Liver (tissue), 9 donors: ENCODE measurements around the gene FARS2. TPM values are rescaled to one million over a fixed set of nuclear protein-coding genes. Genes with fewer than 3 reads are reported as not detected.

Experiments
- DNase-seq: peaks from one replicate; pipeline ENCODE4 v3.0.0-alpha.2; 2017; ENCODE audit warnings: low spot score
- H3K27ac ChIP-seq, 2 donors: one replicate each; pipeline ENCODE4 v1.7.0; 2013; ENCODE audit warnings: inconsistent platforms in 2 of 2, low read length in 2 of 2, control low read depth in 1 of 2, low read depth in 1 of 2, mild to moderate bottlenecking in 1 of 2
- H3K27me3 ChIP-seq, 4 donors: one replicate each; pipeline versions ENCODE4 v1.6.1 to v1.7.0; 2013; ENCODE audit warnings: low read length in 3 of 4, inconsistent platforms in 1 of 4, mild to moderate bottlenecking in 1 of 4, moderate library complexity in 1 of 4; ENCODE audit not compliant: control insufficient read depth in 4 of 4, insufficient read depth in 4 of 4
- H3K36me3 ChIP-seq, 4 donors: one replicate each; pipeline versions ENCODE4 v1.6.1 to v1.7.0; 2013; ENCODE audit warnings: low read length in 3 of 4, mild to moderate bottlenecking in 3 of 4, low read depth in 1 of 4, moderate library complexity in 1 of 4; ENCODE audit not compliant: control insufficient read depth in 4 of 4, insufficient read depth in 3 of 4
- H3K4me1 ChIP-seq, 4 donors: one replicate each; pipeline versions ENCODE4 v1.6.1 to v1.7.0; 2013; ENCODE audit warnings: low read length in 3 of 4, mild to moderate bottlenecking in 3 of 4, moderate library complexity in 1 of 4; ENCODE audit not compliant: control insufficient read depth in 4 of 4, insufficient read depth in 4 of 4
- H3K4me3 ChIP-seq, 3 donors: one replicate each; pipeline versions ENCODE4 v1.6.1 to v1.7.0; 2013; ENCODE audit warnings: low read length in 3 of 3, control low read depth in 1 of 3, low read depth in 1 of 3, mild to moderate bottlenecking in 1 of 3
- H3K9ac ChIP-seq, 2 donors: one replicate each; pipeline ENCODE4 v1.7.0; 2013; ENCODE audit warnings: low read length in 2 of 2, mild to moderate bottlenecking in 2 of 2, moderate library complexity in 2 of 2, control low read depth in 1 of 2, low read depth in 1 of 2
- H3K9me3 ChIP-seq, 4 donors: one replicate each; pipeline versions ENCODE4 v1.6.1 to v1.7.0; 2013; ENCODE audit warnings: low read length in 3 of 4; ENCODE audit not compliant: control insufficient read depth in 4 of 4
- EGR1 ChIP-seq, 2 donors: IDR thresholded peaks; 2 replicates each; pipeline ENCODE4 v1.6.1; 2016 to 2018; ENCODE audit warnings: antibody characterized with exemption in 2 of 2, low read depth in 2 of 2
- FOXA1 ChIP-seq: IDR thresholded peaks from 2 replicates; pipeline ENCODE4 v1.6.1; 2016; ENCODE audit warnings: antibody characterized with exemption
- FOXA2 ChIP-seq: IDR thresholded peaks from 2 replicates; pipeline ENCODE4 v1.6.1; 2016; ENCODE audit warnings: antibody characterized with exemption
- GABPA ChIP-seq, 2 donors: IDR thresholded peaks in 1 of 2; conservative IDR thresholded peaks in 1 of 2; 2 replicates each; pipeline ENCODE4 v1.6.1; 2016; ENCODE audit warnings: antibody characterized with exemption in 2 of 2, mild to moderate bottlenecking in 1 of 2, moderate library complexity in 1 of 2
- HNF4A ChIP-seq, 2 donors: conservative IDR thresholded peaks; 2 replicates each; pipeline ENCODE4 v1.6.1; 2016; ENCODE audit warnings: antibody characterized with exemption in 2 of 2, mild to moderate bottlenecking in 2 of 2
- HNF4G ChIP-seq: IDR thresholded peaks from 2 replicates; pipeline ENCODE4 v1.6.1; 2016; ENCODE audit warnings: antibody characterized with exemption
- JUND ChIP-seq, 2 donors: IDR thresholded peaks; 2 replicates each; pipeline ENCODE4 v1.6.1; 2016; ENCODE audit warnings: antibody characterized with exemption in 2 of 2
- NR2F2 ChIP-seq: IDR thresholded peaks from 2 replicates; pipeline ENCODE4 v1.6.1; 2016; ENCODE audit warnings: antibody characterized with exemption
- RAD21 ChIP-seq, 2 donors: IDR thresholded peaks; 2 replicates each; pipeline ENCODE4 v1.6.1; 2016; ENCODE audit warnings: antibody characterized with exemption in 2 of 2, mild to moderate bottlenecking in 2 of 2
- RXRA ChIP-seq, 2 donors: IDR thresholded peaks; 2 replicates each; pipeline ENCODE4 v1.6.1; 2017 to 2018; ENCODE audit warnings: antibody characterized with exemption in 2 of 2, mild to moderate bottlenecking in 1 of 2
- SP1 ChIP-seq: IDR thresholded peaks from 2 replicates; pipeline ENCODE4 v1.6.1; 2018; ENCODE audit warnings: antibody characterized with exemption, mild to moderate bottlenecking
- TAF1 ChIP-seq: conservative IDR thresholded peaks from 2 replicates; pipeline ENCODE4 v1.6.1; 2016; ENCODE audit warnings: antibody characterized with exemption, mild to moderate bottlenecking
- YY1 ChIP-seq: IDR thresholded peaks from 2 replicates; pipeline ENCODE4 v1.6.1; 2016; ENCODE audit warnings: antibody characterized with exemption, mild to moderate bottlenecking
- WGBS: extraction: QIAGEN DNeasy Blood & Tissue Kit; methylation state at CpG from one replicate; pipeline ENCODE4 v1.1.7; 2013; 5-methylcytosine and 5-hydroxymethylcytosine counted together
- polyA plus RNA-seq, 2 donors: library from polyadenylated mRNA; stranded (reverse) in 1 of 2; unstranded in 1 of 2; fragments of 200-250 nt in 1 of 2; fragments of >200 nt in 1 of 2; fragmentation: Nextera tagmentation in 1 of 2; extraction: Ambion mirVana in 1 of 2; gene quantifications; one replicate each; pipeline versions ENCODE4 v1.2.1 to v1.2.3, GENCODE V29; 2013 to 2015
- total RNA-seq, 2 donors: library from RNA; depleted of rRNA; stranded (reverse); fragments of >200 nt; gene quantifications; one replicate each; pipeline ENCODE4 v1.2.3, GENCODE V29; 2014
- TF ChIP-seq, protein P1 (sequence below): fragments of 150-350 bp; IDR thresholded peaks from 2 replicates; pipeline ENCODE4 v1.5.1; 2017; ENCODE audit warnings: improper control_type of control experiment, low read depth, low read length; ENCODE audit not compliant: missing input control
- TF ChIP-seq, protein P2 (sequence below): IDR thresholded peaks from 2 replicates; pipeline ENCODE4 v1.6.1; 2016; ENCODE audit warnings: antibody characterized with exemption
- TF ChIP-seq, protein P3 (sequence below): IDR thresholded peaks from 2 replicates; pipeline ENCODE4 v1.6.1; 2016; ENCODE audit warnings: antibody characterized with exemption, mild to moderate bottlenecking
- TF ChIP-seq, protein P4 (sequence below): IDR thresholded peaks from 2 replicates; pipeline ENCODE4 v1.6.1; 2016; ENCODE audit warnings: antibody characterized with exemption
- TF ChIP-seq, protein P5 (sequence below): IDR thresholded peaks from 2 replicates; pipeline ENCODE4 v1.6.1; 2016; ENCODE audit warnings: antibody characterized with exemption
- donor health status: healthy.
- donor health status: healthy.
- donor health status: healthy.
- donor health status: healthy.
- donor health status: healthy.

FARS2 gene
- total and polyA plus RNA-seq, 4 donors, result 7.8 to 25.9 (median 11.2) TPM

DNA sequence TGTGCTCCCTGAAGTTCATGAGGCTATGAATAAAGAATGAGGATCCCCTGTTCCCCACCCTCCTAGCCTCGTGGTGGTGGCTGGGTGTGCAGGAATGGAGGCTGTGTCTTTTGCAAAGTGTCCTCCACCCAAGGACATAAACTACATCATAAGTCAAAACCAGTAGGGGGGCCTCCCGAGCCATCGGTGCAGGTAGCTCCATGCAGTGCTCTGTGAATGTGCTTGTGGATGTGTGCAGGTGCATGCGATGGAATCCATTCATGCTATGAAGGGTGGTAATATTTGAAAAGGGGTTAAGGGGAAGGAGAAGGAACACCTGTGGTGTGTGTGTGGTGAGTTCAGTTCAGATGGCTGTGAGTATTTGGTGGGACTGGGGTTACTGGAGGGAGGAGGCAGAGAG lies 548.1 kb downstream of the FARS2 start:
- Histone ChIP-seq H3K4me1 (no peaks in the 10 kb centered on the region), H3K9ac (no peak overlapping the region), H3K4me3 (no peak overlapping the region), H3K27me3 (no peaks in the 10 kb centered on the region), H3K36me3 (no peaks in the 10 kb centered on the region), H3K9me3 (peaks cover 0 to 3% (median under 1%) of the 10 kb centered on the region in 4 donors), H3K27ac (no peak overlapping the region)
- 78% methylated on average over 4 of the region's 4 CpGs for WGBS
- no peak for DNase-seq
- no peak for TF ChIP-seq RAD21 (IDR thresholded peaks at IDR 0.05)
- TF ChIP-seq, protein P1, sequence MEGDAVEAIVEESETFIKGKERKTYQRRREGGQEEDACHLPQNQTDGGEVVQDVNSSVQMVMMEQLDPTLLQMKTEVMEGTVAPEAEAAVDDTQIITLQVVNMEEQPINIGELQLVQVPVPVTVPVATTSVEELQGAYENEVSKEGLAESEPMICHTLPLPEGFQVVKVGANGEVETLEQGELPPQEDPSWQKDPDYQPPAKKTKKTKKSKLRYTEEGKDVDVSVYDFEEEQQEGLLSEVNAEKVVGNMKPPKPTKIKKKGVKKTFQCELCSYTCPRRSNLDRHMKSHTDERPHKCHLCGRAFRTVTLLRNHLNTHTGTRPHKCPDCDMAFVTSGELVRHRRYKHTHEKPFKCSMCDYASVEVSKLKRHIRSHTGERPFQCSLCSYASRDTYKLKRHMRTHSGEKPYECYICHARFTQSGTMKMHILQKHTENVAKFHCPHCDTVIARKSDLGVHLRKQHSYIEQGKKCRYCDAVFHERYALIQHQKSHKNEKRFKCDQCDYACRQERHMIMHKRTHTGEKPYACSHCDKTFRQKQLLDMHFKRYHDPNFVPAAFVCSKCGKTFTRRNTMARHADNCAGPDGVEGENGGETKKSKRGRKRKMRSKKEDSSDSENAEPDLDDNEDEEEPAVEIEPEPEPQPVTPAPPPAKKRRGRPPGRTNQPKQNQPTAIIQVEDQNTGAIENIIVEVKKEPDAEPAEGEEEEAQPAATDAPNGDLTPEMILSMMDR, result no peak
- TF ChIP-seq, protein P2, sequence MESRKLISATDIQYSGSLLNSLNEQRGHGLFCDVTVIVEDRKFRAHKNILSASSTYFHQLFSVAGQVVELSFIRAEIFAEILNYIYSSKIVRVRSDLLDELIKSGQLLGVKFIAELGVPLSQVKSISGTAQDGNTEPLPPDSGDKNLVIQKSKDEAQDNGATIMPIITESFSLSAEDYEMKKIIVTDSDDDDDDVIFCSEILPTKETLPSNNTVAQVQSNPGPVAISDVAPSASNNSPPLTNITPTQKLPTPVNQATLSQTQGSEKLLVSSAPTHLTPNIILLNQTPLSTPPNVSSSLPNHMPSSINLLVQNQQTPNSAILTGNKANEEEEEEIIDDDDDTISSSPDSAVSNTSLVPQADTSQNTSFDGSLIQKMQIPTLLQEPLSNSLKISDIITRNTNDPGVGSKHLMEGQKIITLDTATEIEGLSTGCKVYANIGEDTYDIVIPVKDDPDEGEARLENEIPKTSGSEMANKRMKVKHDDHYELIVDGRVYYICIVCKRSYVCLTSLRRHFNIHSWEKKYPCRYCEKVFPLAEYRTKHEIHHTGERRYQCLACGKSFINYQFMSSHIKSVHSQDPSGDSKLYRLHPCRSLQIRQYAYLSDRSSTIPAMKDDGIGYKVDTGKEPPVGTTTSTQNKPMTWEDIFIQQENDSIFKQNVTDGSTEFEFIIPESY, result no peak
- TF ChIP-seq TAF1, result no peak
- no peak for TF ChIP-seq GABPA (IDR thresholded peaks at IDR 0.05 in 1 of 2, conservative IDR thresholded peaks at IDR 0.05 in 1 of 2)
- no peak for TF ChIP-seq FOXA2

DNA sequence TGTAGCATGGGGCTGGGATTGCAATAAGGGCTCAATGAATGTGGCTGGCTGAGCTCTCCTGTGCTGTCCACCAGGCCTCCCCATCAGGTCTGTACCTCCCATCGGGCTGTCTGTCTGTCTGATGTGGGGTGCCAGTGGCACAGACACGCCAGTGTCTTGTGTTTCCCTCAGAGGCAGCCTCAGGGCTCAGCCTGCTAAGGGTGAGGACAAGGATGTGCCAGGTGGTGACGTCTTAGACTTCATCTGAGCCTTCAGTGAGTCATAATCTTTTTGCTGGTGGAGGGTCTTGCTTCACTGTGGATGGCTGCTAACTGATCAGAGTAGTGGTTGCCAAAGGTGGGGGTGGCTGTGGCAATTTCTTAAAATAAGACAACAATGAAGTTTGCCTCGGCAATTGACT lies 550.7 kb downstream of the FARS2 start:
- Histone ChIP-seq H3K27me3 (no peaks in the 10 kb centered on the region), H3K36me3 (no peaks in the 10 kb centered on the region), H3K4me3 (no peak overlapping the region), H3K4me1 (no peaks in the 10 kb centered on the region), H3K9ac (no peak overlapping the region), H3K9me3 (peaks cover 0 to 3% (median 0%) of the 10 kb centered on the region in 4 donors), H3K27ac (no peak overlapping the region)
- no peak for DNase-seq
- 88% methylated on average over 4 of the region's 4 CpGs for WGBS
- TF ChIP-seq GABPA (IDR thresholded peaks at IDR 0.05 in 1 of 2, conservative IDR thresholded peaks at IDR 0.05 in 1 of 2) (no peak), HNF4G (no peak), RXRA (IDR thresholded peaks at IDR 0.05) (no peak), RAD21 (IDR thresholded peaks at IDR 0.05) (no peak), TAF1 (no peak), EGR1 (IDR thresholded peaks at IDR 0.05; ENCODE audit: low read depth in 2 of 2) (no peak), HNF4A (conservative IDR thresholded peaks at IDR 0.05) (no peak), SP1 (no peak), NR2F2 (no peak), YY1 (no peak), FOXA1 (no peak), JUND (IDR thresholded peaks at IDR 0.05) (no peak), FOXA2 (no peak)
- TF ChIP-seq, protein P3, sequence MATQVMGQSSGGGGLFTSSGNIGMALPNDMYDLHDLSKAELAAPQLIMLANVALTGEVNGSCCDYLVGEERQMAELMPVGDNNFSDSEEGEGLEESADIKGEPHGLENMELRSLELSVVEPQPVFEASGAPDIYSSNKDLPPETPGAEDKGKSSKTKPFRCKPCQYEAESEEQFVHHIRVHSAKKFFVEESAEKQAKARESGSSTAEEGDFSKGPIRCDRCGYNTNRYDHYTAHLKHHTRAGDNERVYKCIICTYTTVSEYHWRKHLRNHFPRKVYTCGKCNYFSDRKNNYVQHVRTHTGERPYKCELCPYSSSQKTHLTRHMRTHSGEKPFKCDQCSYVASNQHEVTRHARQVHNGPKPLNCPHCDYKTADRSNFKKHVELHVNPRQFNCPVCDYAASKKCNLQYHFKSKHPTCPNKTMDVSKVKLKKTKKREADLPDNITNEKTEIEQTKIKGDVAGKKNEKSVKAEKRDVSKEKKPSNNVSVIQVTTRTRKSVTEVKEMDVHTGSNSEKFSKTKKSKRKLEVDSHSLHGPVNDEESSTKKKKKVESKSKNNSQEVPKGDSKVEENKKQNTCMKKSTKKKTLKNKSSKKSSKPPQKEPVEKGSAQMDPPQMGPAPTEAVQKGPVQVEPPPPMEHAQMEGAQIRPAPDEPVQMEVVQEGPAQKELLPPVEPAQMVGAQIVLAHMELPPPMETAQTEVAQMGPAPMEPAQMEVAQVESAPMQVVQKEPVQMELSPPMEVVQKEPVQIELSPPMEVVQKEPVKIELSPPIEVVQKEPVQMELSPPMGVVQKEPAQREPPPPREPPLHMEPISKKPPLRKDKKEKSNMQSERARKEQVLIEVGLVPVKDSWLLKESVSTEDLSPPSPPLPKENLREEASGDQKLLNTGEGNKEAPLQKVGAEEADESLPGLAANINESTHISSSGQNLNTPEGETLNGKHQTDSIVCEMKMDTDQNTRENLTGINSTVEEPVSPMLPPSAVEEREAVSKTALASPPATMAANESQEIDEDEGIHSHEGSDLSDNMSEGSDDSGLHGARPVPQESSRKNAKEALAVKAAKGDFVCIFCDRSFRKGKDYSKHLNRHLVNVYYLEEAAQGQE, result no peak
- TF ChIP-seq, protein P1, result no peak
- TF ChIP-seq, protein P4, sequence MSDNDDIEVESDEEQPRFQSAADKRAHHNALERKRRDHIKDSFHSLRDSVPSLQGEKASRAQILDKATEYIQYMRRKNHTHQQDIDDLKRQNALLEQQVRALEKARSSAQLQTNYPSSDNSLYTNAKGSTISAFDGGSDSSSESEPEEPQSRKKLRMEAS, result no peak
- TF ChIP-seq, protein P2, result no peak
- TF ChIP-seq, protein P5, sequence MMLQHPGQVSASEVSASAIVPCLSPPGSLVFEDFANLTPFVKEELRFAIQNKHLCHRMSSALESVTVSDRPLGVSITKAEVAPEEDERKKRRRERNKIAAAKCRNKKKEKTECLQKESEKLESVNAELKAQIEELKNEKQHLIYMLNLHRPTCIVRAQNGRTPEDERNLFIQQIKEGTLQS, result no peak
